ENCODE results near the gene RERE.
"Not testable (repeated sequence)": the region's sequence is repeated elsewhere in the genome, so short reads cannot be mapped to it uniquely, and the experiment has no call there.

Gene RERE

DNA sequence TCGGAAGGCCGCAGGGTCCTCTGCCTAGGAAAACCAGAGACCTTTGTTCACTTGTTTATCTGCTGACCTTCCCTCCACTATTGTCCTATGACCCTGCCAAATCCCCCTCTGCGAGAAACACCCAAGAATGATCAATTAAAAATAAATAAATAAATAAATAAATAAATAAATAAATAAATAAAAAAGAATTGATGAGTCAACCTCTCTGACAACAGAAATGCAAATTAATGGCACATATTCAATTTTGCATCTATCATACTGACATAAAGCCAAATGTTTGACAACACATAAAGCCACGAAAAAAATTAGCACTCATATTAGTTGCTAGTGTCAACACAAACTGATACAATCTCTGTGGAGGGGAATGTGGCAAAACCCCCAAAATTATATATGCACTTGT, 314.5 kb downstream of the RERE start:
- DNase-seq, result not testable (repeated sequence)

DNA sequence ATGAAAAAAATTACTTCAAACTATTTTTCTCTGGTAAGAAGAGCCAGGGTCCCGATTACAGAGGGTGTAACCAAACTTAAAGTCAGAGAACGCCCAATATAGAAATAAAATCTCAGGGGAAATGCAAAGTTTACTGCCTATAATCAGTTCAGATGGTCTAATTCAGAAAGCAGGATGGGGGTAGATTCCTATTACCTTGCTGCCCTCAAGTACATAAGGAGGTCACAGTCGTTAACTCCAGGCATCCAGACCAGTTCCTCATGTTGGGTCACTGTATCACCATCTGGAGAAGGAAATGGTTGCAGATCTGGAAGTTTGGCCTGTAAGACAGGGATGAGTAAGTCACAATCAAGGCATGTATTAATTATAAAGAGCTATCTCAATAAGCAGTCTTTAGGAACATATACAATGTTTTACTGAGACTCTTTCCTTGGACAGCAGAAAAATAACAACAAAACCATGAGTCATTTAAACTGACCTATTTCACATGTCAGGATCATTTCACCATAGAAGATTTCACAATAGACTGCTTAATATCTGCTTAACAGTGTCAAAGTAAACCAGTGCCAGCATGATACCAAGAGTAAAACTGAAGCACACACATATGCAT, 320.1 kb downstream of the RERE start:
- no peak for DNase-seq

DNA sequence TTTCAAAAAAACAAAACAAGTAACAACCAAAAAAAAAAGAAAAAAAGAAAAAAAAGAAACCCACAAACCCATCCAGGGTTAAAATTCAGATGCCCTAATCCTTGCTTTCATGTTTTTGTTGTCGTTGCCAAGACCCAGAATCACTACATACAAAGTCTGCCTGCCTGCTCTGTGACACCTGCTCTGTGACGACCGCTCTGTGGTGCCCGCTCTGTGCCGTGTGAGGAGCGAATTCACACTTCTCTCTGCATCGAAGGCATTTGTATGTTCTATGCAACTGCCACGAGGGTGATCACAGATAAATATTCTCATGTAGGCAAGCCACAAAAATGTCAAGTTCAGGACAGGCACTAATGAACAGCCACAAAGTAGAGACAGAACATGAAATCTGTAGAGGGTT, 321.0 kb downstream of the RERE start:
- DNase-seq, result no peak

DNA sequence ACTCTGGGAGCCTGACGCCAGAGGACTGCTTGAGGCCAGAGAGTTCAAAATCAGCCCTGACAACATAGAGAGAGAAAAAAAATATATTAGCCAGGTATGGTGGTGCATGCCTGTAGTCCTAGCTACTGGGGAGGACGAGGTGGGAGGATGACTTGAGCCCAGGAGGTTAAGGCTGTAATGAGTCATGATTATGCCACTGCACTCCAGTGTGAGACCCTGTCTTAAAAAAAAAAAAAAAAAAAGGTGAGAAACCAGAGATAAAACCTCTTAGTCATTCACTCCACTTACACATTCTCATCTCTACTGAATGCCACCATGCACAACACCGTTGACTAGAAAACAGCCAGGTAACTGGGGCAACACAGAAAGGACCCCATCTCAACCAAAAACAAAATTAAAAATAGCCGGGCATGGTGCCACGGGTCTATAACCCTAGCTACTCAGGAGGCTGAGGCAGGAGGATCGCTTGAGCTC, 321.5 kb downstream of the RERE start:
- DNase-seq, result no peak

DNA sequence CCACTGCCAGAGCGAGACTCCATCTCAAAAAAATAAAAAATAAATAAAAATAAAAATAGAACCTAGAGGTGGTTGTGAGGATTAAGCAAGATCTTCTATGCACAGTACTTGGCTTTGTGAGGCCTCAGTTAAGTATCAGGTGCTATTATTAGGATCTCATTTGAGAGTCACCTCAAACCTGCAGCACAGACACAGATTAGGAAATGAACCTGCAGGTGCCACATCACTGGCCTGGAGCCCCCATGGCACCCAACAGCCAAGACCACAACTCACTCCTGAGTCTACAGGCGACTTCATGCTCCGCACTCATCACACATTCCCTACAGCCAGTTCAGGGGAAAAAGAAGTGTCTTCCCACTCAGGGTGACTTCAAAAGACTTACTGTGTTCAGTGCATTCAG, 322.8 kb downstream of the RERE start:
- no peak for DNase-seq

DNA sequence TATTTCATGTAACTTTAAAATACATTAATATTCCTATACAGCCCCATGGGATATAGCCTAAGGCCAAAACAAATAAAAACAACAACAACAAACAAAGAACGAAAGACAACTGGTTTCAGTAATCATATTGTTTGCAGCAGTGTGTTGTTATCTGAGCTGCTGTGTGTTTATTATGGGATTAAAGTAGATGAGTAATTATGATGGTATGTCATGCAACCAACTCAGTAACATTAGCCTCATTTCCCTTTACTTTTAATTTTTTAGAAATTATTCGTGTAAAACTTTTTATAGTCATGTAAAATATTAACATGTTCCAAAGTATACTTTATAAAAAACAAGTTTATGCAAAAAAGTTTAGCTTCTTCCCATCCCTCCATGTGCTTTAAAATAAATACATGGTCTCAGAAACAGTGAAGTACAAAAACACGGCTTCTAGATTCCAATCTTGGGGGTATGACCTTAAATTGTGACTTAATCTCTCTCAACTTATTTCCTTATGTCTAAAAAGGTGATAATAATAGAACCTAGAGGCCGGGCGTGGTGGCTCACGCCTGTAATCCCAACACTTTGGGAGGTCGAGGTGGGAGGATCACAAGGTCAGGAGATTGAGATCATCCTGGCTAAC, 323.4 kb downstream of the RERE start:
- no peak for DNase-seq

DNA sequence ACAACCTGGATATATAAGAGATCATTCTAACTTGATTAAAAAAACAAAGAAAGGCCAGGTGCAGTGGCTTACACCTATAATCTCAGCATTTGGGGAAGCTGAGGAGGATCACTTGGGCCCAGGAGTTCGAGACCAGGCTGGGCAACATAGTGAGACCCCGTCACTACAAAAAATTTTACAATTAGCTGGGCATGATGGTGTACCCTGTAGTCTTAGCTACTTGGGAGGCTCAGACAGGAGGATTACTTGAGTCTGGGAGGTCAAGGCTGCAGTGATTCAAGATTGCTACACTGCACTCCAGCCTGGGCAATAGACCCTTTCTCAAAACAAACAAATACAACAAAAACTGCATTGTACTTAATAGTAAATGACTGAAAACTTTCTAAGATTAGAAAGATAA, 330.2 kb downstream of the RERE start:
- DNase-seq, result no peak

DNA sequence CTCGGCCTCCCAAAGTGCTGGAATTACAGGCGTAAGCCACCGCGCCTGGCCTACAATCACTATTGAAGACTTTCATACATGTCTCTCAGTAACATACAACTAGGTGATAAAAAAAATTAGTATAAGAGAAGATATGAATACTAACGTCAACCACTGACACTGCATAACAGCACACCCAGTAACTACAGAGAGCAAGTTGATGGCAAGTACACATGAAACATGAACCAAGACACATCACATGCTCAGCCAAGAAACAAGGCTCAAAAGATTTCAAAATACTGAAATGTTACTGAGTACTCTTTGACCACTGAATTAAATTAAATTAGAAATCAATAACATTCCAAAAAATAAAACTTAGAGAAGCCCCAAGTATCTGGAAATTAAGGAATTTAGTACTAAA, 331.4 kb downstream of the RERE start:
- DNase-seq, result no peak

DNA sequence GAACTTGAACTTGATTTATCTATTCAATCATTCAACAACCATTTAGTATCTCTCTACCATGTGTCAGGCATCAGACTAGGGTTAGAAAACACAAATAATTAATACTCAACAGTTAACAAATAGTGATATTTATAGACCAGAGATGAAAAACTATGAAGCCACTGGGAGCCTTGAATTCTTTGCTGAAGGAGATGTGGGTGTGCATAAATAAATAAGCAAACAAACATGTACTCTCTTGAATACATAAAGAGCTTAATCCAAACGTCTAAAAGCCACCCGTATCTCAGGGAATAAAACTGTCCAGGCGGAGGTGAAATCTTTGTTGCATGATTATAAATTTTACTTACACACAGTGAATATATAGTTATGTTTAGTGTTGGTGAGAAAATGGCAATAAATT, 333.9 kb downstream of the RERE start:
- DNase-seq, result no peak

DNA sequence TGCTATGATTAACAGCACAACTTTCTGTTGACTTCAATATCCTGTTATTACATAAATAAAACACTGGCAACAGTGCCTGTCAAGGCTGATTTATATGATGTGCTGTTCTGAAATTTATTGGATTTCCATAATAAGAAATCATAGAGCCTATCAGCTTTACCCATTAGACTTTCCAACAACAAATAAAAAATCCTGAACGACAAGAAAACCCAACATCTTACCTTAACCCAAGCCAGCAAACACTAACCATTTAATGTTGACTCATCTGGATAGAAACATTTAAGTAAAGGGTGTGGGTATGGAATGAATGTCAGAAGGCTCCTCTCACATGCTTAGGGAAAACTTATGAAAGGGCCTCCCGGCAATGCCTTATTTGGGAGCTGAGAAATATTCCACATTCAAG, 334.5 kb downstream of the RERE start:
- DNase-seq, result no peak

DNA sequence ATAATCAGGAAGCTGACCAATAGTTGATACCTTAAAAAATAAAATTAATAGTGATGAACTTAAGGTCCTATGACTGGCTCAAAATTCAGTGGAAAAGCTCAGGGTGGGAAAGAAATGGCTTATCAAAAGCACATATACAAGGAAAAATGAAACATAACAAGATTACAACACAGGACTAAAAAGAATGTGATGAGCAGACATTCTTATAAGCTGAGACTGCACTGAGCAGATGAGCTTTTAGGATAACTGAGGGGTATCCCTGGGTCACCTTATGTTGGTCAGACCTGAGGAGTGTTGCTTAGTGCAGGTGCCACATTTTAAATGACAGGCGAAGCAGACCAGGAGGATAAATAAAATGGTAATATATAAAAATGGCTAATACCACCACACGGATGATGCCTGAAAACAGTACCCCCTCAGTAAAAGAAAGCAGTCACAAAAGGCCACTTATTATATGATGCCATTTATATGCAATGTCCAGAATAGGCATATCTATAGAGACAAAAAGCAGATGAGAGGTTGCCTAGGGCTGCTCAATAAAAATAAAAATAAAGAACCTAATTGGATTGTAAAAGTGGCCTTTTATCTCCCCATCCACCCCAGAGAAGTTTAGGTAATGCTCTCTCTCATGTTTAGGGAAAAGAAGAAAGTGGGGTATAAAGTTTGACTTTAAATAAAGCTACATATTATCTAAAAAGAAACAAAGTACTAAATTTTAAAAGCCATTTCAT, 335.6 kb downstream of the RERE start:
- DNase-seq, result no peak

DNA sequence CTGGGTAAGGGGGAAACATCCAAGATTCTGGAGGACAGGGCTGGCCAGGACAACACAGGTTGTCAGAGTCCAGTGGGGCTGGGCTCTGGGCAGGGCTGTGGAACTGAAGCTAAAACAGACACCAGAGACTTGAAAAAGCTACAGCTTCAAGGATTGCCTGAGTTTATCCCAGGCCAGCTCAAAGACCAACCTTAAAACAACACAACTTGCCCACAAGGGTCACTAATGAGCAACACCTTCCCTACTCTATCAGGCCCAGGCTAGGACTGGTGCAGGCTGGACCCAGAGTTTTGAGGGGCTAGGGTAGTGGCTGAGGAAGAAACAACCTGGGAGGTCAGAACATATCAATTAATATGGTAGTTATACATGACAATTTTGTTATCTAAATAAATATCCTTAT, 338.9 kb downstream of the RERE start:
- DNase-seq, result no peak

DNA sequence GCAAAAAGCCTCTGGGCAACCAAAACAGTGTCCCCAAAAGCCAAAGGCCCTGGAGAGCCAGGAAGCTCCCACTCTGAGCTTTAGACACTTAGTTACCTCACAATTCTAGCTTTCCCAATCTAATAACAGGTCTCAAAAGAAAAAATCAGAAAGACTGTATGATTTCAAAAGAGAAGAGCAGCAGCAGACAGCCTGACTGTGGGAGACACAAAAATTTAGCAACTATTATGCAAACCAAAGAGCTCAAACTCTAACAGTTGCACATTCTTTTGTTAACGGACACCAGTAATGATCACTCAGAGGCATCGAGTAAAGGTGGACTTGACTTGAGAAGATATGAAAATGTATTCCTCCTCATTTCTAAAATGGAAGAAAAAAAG, 339.5 kb downstream of the RERE start:
- no peak for DNase-seq

DNA sequence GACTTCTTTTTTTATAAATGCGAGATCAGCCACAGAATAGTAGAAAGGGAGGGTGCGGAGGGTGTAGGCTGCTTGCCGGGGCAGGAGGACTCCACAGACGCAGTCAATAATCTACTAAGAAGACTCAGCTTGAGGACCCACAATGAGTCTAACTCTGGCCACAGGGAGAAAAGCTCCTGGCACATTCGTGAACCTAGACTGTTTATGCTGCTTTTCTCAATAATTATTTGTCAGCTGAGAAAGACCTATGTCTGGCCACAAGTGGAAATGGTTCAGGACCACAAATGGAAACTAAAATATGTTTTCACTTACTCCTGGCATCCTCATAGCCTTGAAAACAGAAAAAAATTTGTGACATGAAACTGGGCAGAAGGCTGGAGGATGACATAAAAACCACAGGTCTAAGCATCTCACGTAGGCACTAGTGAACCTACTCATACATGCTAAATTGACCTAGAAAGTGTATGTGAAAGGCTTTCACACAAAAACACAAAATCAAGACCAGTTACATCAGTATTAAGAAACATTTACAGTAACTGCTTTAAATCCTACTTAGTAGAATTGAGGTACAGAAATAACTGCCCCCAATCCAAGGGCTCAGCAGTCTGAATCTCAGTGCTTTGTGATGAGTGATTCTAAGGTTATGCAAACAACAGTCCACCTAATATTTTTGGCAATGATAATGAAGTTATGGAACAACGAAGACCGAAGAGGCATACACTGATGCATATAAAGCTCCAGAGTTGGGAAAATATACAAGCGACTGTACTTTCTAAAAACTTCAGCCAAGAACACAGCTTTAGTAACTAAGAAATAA, 340.1 kb downstream of the RERE start:
- no peak for DNase-seq

DNA sequence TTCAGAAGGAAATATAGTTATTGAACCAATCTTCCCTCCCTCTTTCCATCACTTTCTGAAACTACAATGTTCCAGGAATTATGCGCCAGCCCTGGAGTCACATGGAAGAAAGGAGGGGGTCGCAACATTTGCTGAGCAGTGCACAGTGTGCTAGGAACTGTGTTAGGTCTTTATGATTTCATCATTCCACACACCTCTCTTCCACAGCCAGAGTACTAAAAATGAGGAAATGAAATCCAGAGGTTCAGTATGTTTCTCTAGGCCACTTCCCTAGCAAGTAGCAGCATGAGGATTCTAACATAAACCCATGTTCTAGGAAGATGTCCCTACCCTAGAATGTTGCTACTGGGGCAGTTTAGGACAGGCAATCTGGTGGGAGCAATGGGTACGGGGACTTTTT, 341.4 kb downstream of the RERE start:
- no peak for DNase-seq

DNA sequence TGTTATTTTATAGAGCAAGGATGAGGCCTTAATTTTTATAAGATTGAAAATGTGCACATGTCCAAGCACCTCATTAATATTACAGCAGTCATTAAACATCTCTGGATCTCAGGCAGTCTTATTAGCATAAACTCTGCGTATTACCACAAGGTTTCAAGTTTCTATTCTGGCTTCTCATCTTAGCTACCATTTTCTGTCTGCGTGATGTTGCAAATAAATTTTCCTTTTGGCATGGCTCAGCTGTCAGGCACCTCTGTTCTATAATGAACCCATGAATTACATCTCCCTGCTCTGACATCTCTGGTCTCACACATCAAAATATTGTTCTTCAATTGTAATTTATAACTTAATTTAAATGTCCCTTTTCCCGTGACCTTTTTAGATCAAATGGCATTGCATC, 343.1 kb downstream of the RERE start:
- DNase-seq, result no peak

DNA sequence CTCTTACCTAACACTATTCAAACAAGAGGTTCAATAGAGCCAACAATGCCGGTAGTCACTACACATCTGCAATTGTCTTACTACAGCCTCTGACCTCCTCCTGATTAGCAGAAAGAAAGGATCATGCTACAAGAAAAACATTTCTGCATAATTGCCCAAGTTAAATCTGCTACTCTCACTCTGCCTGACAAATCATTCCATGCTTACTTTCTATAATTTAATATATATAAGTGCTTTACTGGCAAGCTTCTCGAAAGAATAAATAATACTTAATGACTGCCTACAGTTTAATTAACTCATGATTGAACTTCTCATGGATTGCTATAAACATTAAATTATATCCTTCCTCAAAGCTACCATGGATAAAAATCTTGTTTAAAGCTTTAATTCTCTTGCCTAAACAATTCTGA, 343.5 kb downstream of the RERE start:
- DNase-seq, result no peak

DNA sequence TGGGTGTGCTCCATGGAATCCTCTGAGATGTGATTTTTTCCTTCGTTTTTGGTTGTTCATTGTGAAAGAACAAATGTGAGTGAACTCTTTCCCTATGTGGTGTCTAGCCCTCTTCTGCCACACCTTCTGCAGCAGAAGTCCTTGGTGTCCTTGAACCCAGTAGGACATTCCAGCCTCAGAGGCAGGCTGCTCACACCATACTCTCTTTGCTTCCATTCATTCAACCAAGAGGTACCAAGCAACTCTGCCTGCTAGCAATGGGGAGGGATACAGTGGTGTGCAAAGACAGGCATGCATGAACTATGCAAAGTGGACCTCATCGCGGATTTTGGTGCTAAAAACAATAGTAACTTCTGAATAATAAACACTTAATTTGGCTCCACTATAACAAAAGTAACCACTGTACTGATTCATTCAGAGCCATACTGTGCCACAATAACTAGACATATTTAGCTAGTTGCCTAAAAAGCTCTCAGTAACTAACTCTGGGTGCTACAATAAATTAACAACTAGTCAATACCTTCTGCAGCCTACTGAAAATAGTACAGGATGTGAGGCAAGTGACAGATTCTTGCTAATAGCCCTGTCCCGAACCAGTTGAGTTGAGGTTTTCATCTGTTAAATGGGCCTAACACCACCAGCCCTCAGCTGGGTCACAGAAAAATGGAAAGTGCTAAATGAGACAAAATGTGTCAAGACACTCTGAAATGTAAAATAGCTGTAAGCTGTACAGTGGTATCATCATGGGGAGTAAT, 344.1 kb downstream of the RERE start:
- DNase-seq, result no peak

DNA sequence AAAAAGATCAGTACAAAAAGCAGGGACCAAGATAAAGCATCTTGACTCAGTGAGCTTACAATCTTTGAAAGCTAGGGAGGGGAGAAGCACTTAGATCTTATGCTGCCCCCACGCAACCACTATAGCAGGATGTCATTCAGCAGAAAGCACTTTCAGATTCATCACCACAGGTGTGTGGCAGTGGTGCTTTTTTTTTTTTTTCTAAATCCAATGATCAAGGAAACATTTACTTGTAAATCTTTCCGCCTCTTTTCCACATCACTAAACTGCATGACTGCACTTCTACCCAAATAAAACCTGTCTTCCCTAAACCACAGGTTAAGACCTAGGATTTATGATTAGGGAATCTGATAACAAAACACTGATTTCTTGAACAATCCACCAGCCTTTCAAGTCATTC, 344.8 kb downstream of the RERE start:
- no peak for DNase-seq

DNA sequence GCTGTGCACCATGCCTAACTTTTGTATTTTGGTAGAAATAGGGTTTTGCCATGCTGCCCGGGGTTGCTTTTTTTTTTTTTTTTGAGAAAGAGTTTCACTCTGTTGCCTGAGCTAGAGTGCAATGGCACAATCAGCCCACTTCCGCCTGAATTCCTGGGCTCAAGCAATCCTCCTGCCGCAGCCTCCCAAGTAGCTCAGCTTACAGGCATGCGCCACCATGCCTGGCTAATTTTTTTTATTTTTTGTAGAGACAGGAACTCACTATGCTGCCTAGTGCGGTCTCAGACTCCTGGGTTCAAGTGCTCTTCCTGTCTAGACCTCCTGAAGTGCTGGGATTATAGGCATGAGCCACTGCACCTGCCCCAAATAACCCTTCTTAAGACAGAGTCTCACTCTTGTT, 346.0 kb downstream of the RERE start:
- DNase-seq, result no peak

DNA sequence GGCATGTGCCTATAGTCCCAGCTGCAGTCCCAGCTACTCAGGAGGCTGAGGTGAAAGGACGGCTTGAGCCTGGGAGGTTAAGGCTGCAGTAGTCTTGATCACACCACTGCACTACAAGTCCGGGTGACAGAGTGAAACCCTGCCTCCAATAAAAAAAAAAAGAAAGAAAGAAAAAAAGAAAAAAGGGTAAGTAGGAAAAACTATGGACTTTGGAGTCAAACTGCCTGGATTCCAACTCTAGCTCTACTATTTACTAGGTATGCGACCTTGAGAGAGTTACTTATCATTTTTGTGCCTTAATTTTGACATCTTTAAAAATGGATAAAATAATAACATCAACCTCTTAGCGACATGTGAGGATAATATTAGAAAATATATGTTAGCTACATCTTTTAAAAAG, 348.7 kb downstream of the RERE start:
- DNase-seq, result no peak

DNA sequence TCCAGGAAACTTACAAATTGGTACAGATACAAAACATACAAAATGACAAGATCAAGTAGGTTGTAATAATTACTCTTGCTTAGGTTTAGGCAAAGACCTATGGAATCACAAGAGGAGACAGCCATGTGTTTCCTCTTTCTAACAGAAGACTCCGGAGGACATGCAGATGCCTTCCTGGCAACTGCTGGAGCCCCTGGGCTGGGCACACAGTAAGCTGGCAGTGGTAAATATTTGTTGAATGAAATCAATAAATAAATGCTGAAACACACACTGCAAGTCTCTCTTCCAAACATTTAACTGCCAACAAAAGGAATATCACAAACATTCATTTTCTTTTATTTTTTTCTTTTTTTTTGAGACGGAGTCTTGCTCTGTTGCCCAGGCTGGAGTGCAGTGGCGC, 350.1 kb downstream of the RERE start:
- no peak for DNase-seq

DNA sequence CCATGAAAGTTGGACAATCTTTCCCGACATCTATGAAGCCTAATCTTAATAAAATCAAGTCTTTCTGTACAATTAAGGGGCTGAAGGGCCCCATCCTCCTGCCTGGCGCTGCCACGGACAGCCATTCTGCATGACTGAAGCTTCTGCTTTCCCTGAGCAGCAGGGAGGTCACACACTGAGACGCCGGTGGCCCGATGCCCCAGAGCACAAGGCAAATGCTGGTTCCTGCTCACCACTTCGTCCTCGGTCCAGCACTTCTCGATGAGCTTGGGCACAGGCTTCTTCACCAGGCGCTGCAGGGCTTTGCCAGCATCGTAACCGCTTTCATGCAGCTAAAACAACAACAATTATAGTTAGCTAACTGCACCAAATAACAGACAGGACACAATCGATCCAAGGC, 351.7 kb downstream of the RERE start:
- DNase-seq, result no peak

Measured in effector CD8-positive, alpha-beta T cell (primary cell).